ENCODE results near the gene CACNA2D1.
"Not testable (repeated sequence)": the region's sequence is repeated elsewhere in the genome, so short reads cannot be mapped to it uniquely, and the experiment has no call there.

Gene CACNA2D1

GRCh38 chr7:82434275-82435022, 9.1 kb downstream of the CACNA2D1 start:
- DNase-seq (ENCODE audit: low read depth in 2 of 2), result no peak

GRCh38 chr7:82433507-82433906, 10.1 kb downstream of the CACNA2D1 start:
- DNase-seq (ENCODE audit: low read depth in 2 of 2), result no peak

GRCh38 chr7:82432743-82433142, 10.8 kb downstream of the CACNA2D1 start:
- not testable (repeated sequence) for DNase-seq (ENCODE audit: low read depth in 2 of 2)

GRCh38 chr7:82430500-82431465, 12.8 kb downstream of the CACNA2D1 start:
- DNase-seq (ENCODE audit: low read depth in 2 of 2), result no peak

- no peak for DNase-seq (ENCODE audit: low read depth in 2 of 2)
Measured at GRCh38 chr7:82429408-82429807, 14.2 kb downstream of the CACNA2D1 start.

GRCh38 chr7:82428186-82428961, 15.2 kb downstream of the CACNA2D1 start:
- DNase-seq (ENCODE audit: low read depth in 2 of 2), result no peak

- no peak for DNase-seq (ENCODE audit: low read depth in 2 of 2)
Measured at GRCh38 chr7:82423446-82423845, 20.1 kb downstream of the CACNA2D1 start.

GRCh38 chr7:82419200-82419599, 24.4 kb downstream of the CACNA2D1 start:
- DNase-seq (ENCODE audit: low read depth in 2 of 2), result no peak

GRCh38 chr7:82417898-82418297, 25.7 kb downstream of the CACNA2D1 start:
- no peak for DNase-seq (ENCODE audit: low read depth in 2 of 2)

- no peak for DNase-seq (ENCODE audit: low read depth in 2 of 2)
Measured at GRCh38 chr7:82416402-82416801, 27.2 kb downstream of the CACNA2D1 start.

GRCh38 chr7:82414389-82414788, 29.2 kb downstream of the CACNA2D1 start:
- no peak for DNase-seq (ENCODE audit: low read depth in 2 of 2)

GRCh38 chr7:82413237-82413636, 30.3 kb downstream of the CACNA2D1 start:
- DNase-seq (ENCODE audit: low read depth in 2 of 2), result no peak

GRCh38 chr7:82411732-82412131, 31.8 kb downstream of the CACNA2D1 start:
- no peak for DNase-seq (ENCODE audit: low read depth in 2 of 2)

- DNase-seq (ENCODE audit: low read depth in 2 of 2), result no peak
Measured at GRCh38 chr7:82410461-82410860, 33.1 kb downstream of the CACNA2D1 start.

- DNase-seq (ENCODE audit: low read depth in 2 of 2), result no peak
Measured at GRCh38 chr7:82406937-82407336, 36.6 kb downstream of the CACNA2D1 start.

- DNase-seq (ENCODE audit: low read depth in 2 of 2), result no peak
Measured at GRCh38 chr7:82405301-82405700, 38.3 kb downstream of the CACNA2D1 start.

GRCh38 chr7:82404652-82405051, 38.9 kb downstream of the CACNA2D1 start:
- no peak for DNase-seq (ENCODE audit: low read depth in 2 of 2)

- DNase-seq (ENCODE audit: low read depth in 2 of 2), result no peak
Measured at GRCh38 chr7:82404094-82404493, 39.5 kb downstream of the CACNA2D1 start.

GRCh38 chr7:82397879-82398524, 45.6 kb downstream of the CACNA2D1 start:
- DNase-seq (ENCODE audit: low read depth in 2 of 2), result no peak

- DNase-seq (ENCODE audit: low read depth in 2 of 2), result no peak
Measured at GRCh38 chr7:82396343-82396742, 47.2 kb downstream of the CACNA2D1 start.

- no peak for DNase-seq (ENCODE audit: low read depth in 2 of 2)
Measured at GRCh38 chr7:82395147-82395546, 48.4 kb downstream of the CACNA2D1 start.

GRCh38 chr7:82393840-82394220, 49.7 kb downstream of the CACNA2D1 start:
- DNase-seq (ENCODE audit: low read depth in 2 of 2), result no peak
